GM12878 (cell line): ENCODE data around the gene ATXN3.

Source experiments
- CHD1 ChIP-seq: IDR thresholded peaks from 2 replicates; pipeline ENCODE4 v1.6.1; 2012; ENCODE audit warnings: low read depth, low read length, improper control_type of control experiment
- CHD2 ChIP-seq: IDR thresholded peaks from 2 replicates; pipeline ENCODE4 v1.6.1; 2011; ENCODE audit warnings: low read depth, low read length, improper control_type of control experiment, borderline replicate concordance
- CTCF ChIP-seq, 3 experiments: IDR thresholded peaks in 2 of 3; conservative IDR thresholded peaks in 1 of 3; 2 replicates each; pipeline ENCODE4 v1.5.1; 2011; ENCODE audit warnings: low read depth in 3 of 3, low read length in 3 of 3, mild to moderate bottlenecking in 3 of 3, control low read depth in 2 of 3, moderate library complexity in 2 of 3, inconsistent platforms in 1 of 3, mixed read lengths in 1 of 3; ENCODE audit not compliant: control insufficient read depth in 2 of 3, insufficient read depth in 1 of 3; ENCODE audit errors: extremely low read depth in 1 of 3
- EGR1 ChIP-seq, 2 experiments: IDR thresholded peaks; 1 replicate in 1 of 2; 2 replicates in 1 of 2; pipeline ENCODE4 v1.6.1; 2011 to 2012; ENCODE audit warnings: low read depth in 2 of 2, low read length in 2 of 2, borderline replicate concordance in 1 of 2, mild to moderate bottlenecking in 1 of 2, moderate library complexity in 1 of 2

GRCh38 chr14:92058006-92058917 is 48.1 kb downstream of the ATXN3 start:
- TF ChIP-seq CHD2 (no peak), CTCF (IDR thresholded peaks at IDR 0.05 in 2 of 3, conservative IDR thresholded peaks at IDR 0.05 in 1 of 3; ENCODE audit: control insufficient read depth in 2 of 3, extremely low read depth in 1 of 3, insufficient read depth in 1 of 3, low read depth in 3 of 3, low read length in 3 of 3) (no peak), EGR1 (IDR thresholded peaks at IDR 0.05; ENCODE audit: borderline replicate concordance in 1 of 2, low read depth in 2 of 2, low read length in 2 of 2) (no peak), CHD1 (no peak)
